Measurements from ENCODE around the gene PARVB. TPM values are rescaled to one million over a fixed set of nuclear protein-coding genes. Genes with fewer than 3 reads are reported as not detected.

Gene PARVB, protein sequence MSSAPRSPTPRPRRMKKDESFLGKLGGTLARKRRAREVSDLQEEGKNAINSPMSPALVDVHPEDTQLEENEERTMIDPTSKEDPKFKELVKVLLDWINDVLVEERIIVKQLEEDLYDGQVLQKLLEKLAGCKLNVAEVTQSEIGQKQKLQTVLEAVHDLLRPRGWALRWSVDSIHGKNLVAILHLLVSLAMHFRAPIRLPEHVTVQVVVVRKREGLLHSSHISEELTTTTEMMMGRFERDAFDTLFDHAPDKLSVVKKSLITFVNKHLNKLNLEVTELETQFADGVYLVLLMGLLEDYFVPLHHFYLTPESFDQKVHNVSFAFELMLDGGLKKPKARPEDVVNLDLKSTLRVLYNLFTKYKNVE
- total RNA-seq (ENCODE audit: insufficient read depth, low replicate concordance) = 11.8 TPM

DNA sequence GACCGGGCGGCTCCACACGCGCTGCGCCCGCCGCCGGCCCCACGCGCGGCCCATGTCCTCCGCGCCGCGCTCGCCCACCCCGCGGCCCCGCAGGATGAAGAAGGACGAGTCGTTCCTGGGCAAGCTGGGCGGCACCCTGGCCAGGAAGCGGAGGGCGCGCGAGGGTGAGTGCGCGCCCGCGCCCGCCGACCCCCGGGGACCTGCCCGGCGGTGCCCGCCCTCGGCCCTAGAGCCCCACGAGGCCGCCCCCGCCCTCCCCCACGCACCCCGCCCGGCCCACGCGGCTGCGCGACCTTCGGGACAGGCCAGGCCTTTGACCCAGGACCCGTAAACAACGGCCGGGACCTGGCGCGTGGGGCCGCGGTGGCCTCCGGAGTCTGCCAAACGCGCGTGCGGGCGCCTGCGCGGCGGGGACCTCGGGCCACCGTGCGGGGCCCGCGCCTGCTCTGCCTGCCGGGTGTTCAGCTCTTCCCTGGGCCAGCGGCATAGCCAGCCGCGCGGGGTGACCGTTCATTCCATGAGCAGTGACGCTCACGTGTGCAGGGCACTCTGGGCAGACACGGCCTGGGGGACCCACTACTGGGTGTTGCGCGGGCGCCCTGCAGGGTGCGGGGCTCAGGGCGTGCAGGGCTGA lies at the start of gene PARVB:
PARVB (plus strand) TSS at position 15 of the 634 bp plus-strand sequence; CDS start at position 53, 38 bp downstream.
- no peak for DNase-seq (ENCODE audit: low spot score)

DNA sequence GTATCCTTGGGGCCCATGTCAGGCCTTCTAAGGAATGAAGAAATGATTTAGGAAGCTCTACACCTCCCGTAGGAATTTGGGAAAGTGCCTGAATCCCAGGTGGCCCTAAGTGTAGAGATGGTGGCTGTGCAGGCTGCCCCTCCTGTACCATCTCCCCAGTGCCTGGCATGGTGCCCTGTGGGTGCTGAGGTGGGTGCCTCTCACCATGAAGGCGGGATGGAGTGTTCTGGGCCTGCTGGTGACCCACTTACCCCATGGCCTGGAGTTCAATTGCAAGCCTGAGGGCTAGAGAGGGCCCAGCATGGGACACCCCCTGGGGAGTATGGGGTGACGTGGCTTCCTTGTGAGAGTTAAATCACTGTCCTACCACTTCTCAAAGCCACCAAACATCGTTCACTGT lies 49.1 kb upstream of the PARVB start:
- no peak for DNase-seq (ENCODE audit: low spot score)

DNA sequence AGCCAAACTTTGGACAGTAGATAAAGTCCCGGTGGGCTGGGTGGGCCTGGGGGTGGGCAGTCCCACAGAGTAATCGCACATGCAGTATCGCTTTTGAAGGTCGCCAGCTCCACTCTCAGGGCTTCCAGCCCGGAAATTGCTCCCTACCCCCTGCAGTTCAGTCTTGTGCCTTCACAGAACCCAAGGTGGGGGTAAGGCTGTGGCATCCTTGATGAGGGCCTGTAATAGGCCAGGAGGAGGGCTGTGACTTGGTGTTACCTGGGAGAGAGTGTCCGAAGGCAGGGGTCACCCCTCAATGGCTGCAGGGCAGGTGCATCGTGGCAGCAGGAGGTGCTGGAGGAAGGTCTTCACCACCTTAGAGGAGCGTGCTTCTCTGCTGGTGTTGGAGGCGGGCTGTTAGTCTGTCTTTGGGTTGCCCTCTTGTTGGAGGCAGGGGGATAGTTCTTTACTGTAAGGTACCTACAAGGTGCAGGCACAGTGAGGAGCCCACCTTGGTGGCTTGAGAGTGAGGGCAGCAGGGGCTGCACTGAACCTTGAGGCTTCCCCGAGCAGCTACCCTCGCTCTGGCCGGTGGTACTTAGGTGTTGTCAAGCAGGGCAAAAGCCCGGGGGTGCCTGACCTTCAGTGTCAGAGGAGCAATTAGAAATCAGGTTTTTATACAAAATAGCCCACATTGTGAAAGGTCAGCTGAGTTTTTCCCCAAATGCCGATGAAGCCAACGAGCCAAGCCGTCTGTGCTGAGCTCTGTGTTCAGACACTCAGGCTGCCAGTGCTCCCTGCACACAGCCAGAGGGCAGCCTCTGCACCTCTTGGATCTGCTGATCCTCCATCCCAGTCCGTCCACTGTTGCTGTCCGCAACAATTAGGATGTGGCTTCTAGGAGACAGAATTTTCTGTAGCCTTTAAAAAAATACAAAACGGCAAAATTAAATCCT lies 47.0 kb upstream of the PARVB start:
- DNase-seq (ENCODE audit: low spot score) = no peak

DNA sequence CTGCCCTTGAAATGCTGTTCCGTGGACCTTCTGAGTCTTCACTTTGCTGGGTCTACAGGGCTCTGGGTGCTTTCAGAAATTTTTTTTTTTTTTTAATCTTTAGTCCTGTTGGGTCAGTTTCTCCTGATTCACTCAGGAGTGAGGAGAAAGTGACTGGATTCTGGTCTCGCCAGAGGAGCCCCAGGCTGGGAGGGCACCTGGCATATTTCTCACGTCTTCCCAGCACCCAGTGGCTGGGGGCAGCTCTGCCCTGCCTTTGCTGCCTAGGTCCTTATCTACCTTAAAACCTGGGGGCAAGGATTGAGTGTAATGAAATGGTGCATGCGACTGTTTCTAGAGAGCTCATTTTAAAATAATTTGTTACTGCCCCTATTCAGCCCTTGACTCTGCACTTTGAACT lies 45.5 kb upstream of the PARVB start:
- DNase-seq (ENCODE audit: low spot score) = no peak

DNA sequence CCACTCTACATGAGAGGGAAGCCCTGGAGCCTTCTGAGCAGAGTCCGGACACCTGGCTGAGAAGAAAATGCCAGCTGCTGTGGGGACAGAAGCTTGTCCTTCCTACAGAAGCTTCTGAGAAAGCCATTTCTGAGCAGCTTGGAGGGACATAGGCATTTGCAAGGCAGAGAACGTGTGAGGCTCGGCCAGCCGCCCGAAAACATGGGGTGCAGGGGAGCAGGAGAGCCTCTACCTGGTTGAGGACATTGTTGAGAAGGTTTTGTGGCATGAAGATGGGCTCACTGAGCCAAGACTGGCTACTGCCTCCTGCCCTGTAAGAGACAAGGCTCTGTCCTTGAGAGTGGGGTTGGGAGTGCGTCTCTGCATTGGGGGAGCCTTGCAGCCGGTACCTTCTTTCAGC lies 43.5 kb upstream of the PARVB start:
- no peak for DNase-seq (ENCODE audit: low spot score)

DNA sequence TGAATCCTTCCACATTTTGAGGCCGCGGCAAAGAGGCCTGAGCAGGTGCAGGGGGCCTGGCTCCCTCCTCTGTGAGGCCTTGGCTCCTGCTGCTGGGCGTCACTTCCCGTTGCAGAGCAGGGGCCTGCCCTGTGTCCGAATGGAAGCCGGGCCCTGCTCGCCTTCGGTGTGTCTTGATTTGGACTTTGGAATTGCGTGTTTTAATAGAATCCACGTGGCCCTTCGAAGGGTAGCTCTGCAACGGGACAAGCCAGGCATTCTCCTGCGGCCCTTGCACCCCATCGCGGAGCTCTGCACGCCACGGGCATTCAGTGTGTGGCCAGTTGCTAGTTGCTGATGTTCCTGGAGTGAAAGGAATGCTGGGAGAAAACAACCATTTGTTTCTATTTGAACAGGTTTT lies 43.1 kb upstream of the PARVB start:
- DNase-seq (ENCODE audit: low spot score) = no peak

DNA sequence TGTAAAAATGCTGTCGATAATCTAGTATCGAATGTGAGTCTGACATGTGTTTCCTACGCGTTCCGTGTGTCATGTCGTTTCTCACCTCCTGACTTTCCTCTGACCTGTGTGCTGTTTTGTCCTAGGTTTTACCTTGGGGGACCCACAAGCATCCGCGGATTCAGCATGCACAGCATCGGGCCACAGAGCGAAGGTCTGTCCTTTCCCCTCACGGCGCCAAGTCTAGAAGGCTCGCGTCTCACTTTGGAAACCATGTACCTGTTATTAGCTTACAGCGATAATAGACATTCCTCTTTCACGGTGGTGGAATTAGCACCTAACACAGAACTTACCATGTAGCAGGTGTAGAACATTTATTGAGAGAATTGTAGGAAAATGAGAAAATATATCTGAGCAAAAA lies 40.3 kb upstream of the PARVB start:
- no peak for DNase-seq (ENCODE audit: low spot score)

DNA sequence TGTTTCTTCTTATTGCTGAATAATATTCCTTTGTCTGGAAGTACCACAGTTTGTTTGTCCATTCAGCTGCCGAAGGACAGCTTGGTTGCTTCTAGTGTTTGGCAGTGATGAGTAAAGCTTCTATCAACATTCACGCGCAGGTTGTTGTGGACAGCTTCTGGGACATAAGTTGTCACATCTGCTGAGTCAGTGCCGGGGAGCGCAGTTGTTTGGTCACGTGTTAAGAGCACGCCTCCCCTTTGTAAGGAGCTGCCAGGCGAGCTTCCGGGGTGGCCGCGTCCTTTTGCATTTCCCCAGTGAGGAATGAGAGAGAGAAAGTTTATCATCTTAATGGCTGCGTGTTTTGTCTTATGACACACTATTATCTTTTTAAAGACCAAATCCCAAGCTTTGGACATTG lies 38.6 kb upstream of the PARVB start:
- DNase-seq (ENCODE audit: low spot score) = no peak

DNA sequence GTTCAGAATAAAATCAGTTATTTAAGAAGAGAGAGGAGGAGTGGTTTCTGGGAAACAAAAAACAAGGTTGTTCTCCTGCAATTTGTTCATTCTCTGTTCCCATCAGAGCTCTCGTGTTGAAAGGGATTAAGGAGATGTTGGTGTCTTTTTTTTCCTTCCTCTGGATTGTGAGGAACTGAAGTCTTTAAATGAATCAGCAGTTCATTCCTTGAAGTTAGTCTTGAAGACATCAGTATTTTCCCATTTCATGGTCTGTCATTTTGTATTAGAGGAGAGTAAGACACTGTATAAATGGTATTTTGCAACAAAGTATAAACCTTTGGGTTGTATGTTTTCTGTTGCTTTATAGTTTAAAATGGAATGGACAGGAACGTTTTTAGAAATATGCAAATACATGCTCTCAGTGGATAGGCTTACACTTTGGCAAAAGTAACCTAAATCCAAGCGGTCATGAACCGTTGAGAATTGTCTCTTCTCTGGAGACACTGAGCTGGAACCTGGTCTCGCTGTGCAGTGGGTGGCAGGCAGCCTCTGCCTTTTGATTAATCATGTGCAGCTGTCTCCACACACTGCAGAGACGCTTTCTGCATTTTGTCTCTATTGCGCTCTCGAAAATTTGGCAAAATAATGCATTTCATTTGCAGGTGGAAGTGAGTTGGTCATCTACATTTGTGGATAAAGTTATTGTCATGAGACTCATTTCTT lies 35.8 kb upstream of the PARVB start:
- DNase-seq (ENCODE audit: low spot score) = no peak

DNA sequence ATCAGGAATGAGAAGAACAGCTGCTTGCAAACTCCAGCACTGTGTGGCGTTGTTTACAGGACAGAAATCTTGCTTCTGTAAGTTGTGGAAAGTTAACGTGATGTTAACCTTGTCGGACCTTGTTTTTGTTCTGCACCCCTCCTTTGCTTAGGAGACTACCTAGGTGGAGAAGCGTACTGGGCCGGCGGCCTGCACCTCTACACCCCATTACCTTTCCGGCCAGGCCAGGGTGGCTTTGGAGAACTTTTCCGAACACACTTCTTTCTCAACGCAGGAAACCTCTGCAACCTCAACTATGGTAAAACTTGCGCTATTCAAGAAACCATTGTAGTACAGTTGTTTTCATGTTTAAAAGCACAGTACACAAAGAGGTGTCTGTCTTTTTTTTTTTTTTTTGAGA lies 35.1 kb upstream of the PARVB start:
- DNase-seq (ENCODE audit: low spot score) = no peak

DNA sequence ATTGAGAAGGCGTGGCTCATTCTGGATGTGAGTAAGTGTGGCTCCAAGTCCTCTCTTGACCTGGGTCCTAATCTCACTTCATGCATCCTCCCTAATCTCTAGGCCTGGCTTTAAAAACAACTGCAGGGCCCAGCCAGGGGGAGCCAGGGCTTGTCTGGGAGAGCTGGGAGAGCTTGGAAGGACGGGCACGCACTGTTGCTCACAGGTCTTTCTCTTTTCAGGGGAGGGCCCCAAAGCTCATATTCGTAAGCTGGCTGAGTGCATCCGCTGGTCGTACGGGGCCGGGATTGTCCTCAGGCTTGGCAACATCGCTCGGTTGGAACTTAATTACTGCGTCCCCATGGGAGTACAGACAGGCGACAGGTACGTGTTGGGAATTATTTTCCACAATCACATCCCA lies 34.1 kb upstream of the PARVB start:
- DNase-seq (ENCODE audit: low spot score) = no peak

DNA sequence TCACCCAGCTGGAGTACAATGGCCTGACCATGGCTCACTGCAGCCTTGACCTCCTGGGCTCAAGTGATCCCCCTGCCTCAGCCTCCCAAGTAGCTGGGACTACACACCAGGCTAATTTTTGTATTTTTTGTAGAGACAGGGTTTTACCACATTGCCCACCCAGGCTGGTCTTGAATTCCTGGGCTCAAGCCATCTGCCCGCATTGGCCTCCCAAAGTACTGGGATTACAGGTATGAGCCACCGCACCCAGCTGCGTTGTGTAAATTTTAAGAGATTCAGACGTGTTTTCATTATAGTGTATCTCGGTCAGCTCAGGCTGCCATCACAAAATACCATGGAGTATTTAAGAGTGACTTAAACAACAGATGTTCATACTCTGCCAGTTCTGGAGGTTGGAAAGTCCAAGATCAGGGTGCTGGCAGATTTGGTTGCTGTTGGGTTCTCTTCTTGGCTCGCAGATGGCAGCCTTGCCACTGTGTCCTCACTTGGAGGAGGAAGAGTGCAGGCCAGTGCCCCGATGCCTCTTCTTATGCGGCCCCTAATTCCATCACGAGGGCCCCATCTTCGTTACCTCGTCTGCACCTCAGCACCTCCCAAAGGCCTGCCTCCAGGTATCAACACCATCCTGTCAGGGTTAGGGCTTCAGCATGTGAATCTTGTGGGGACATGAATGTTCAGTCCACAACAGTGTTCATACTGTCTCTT lies 32.6 kb upstream of the PARVB start:
- DNase-seq (ENCODE audit: low spot score) = no peak

DNA sequence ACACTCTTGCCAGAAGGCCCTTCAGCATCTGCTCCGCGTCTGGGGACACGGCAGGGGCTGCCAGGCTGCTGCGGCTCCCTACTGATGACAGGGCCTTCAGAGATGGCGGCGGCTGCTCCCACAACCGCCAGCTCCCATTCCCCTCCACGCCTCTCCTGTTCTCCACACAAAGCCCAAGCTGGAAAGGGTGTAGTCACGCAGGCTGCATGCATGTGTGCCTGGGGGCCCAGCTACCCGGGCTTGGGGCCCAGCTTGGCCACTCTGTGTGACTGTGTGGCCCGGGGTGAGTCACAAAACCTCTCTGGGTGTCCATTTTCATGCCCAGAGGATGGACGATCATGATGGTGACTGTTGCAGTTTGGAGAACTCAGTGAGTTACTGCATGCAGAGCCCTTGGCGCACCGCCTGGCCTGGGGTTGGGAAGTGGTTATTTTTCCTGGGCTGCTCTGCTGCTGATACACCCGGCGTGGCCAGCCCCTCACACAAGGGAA lies 31.7 kb upstream of the PARVB start:
- no peak for DNase-seq (ENCODE audit: low spot score)

DNA sequence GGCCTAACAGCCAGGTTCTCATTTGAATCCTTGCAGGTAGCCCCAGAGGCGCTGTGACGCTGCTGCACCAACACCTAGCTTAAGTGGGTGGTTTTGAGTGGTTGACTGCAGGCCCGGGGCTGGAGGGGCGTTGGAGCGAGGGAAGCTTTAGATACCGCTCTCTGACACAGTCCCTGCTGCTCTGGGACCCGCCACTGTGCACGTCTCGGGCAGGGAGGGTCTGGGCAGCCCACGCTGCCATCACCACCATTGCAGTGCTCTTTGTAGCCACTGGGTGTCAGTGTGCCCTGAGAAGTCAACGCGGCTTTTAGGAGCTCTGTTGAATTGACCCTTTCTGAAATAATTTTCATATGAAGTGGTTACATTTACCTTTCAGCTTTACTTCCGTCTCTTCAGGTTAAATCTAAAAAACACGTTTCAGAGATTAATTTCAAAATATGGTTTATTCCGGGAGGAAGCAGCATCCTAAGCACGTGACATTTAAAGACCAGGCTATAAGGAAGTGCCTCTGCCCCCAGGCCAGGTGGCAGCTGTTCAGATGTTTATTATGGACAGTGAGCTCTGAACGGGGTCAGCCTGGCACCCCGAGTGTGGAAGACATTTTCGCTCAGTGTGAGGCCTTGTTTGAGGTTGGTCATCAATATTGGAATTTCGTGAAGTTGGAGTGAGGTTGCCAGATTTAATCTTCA lies 30.9 kb upstream of the PARVB start:
- peak; percentile 58 for DNase-seq (ENCODE audit: low spot score)

DNA sequence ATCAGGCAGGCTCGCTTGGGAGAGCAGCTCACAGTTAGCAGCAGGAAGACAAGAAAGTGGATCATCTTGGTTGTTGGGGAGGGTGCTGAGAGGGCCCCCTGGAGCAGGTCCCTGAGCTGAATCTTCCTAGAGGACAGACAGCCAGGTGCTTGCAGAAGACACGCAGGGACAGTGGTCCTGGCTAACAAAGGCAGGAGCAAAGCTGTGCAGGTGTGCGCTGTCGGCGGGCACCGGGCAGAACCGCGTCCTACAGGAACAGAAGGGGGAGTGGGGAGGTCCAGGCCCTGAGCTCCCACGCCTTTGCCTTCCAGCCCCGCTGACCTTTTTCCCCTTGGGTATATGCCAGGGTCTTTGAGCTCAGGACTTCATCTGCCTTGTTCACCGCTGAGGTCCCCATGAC lies 30.1 kb upstream of the PARVB start:
- no peak for DNase-seq (ENCODE audit: low spot score)

DNA sequence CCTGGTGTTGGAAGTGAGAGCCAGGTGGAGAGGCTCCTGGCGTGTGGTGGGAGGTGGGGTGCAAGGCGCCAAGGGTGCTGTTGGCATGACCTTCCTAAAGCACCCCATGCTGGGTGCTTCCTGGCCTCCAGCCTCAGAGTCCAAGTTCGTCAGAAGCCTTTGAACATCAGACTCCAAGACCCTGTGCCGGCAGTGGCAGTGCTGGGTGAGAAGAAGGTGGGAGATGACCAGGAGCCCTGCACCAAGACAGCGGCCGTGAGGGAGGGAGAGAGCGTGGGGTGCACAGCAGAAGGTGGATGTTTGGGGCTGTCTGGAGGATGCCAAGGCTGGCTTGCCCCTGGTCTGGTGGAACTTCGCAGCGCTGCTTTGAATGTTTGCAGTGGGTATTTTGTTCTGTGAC lies 29.7 kb upstream of the PARVB start:
- DNase-seq (ENCODE audit: low spot score) = no peak

DNA sequence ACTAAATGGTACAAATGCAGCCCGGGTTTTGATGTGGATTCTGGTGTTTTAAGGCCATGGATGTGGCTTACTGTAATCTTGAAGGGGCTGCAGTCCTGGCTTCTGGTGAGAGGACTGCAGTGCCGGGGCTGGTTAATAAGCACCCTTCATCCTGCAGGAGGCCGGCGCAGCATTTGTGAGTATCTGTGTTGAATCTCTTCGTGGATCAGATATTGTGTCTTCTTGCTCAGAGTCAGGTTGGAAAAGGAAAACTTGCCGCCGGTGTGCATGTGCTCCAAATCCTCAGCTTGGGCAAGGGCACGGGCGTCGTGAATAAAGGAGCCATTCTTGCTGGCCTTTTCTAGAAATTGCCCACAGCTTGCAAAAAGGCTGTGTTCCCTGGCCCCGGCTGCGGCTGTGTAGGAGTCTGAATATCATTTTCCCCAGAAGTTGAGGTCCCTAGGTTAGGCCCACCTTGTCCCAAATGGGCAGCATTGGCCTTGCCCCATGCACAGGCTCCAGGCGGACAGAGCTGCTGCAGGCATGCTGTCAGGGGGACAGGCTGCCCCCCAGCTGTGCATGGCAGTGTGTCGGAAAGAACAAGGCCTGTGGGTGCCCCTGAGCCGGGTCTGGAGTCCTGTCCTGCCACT lies 28.9 kb upstream of the PARVB start:
- no peak for DNase-seq (ENCODE audit: low spot score)

DNA sequence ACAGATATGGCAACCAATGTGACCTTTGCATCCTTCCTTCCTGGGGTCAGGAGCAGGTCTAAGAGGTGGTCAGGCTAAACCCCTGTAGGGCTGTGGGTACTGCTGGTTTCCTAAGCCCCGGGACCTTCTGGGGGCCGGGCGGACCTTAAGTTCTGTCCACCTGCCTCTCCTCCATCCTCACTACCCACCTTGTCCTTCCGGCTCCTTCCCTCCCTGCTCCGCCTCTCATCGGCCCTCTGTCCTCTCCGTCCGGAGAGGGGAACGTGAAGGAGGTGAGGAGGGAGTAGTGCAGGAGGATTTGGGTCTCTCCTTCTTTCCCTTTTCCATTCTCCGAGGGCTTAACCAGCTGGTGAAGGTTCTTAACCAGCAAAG lies 28.3 kb upstream of the PARVB start:
- no peak for DNase-seq (ENCODE audit: low spot score)

DNA sequence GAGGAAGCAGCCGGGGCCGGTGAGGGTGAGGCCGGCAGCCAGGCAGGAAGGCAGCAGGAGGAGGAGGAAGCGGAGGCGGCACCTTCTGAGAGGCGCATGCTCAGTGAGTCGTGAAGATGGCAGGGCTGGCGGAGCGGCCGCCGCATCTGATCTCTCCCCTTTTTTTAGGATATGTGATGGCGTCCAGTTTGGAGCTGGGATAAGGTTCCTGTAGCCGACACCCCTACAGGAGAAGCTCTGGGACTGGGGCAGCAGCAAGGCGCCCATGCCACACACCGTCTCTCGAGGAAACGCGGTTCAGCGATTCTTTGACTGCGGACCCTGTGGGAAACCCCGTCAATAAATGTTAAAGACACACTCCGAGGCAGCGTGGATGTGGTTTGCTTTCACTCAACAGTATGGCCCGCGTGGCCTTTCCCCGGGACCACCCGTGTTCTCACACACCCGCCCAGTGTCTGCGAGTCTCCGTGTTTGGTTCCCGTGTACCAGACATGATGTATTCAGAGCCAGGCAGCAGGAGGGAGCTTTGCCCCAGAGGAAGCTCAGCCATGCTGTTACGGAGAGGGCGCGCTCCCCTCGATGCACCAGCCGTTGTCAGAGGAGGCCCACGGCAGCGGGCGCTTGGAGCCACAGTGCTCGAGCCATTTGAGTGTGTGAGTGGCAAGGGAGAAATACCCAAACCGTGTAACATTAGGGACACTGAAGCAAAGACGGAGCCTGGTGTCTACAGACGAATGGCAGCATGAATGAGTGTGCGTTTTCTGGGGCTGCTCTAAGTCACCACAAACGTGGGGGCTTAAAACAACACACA lies 27.7 kb upstream of the PARVB start:
- no peak for DNase-seq (ENCODE audit: low spot score)
